ENCODE results near the gene FNDC11. TPM values are rescaled to one million over a fixed set of nuclear protein-coding genes. Genes with fewer than 3 reads are reported as not detected.

Gene FNDC11
- total and polyA plus RNA-seq, 2 of the 13 experiments (the other 11 are each of a cell fraction or from before 2014, with no cell fraction given), result 0.07 TPM; not detected in 1

DNA sequence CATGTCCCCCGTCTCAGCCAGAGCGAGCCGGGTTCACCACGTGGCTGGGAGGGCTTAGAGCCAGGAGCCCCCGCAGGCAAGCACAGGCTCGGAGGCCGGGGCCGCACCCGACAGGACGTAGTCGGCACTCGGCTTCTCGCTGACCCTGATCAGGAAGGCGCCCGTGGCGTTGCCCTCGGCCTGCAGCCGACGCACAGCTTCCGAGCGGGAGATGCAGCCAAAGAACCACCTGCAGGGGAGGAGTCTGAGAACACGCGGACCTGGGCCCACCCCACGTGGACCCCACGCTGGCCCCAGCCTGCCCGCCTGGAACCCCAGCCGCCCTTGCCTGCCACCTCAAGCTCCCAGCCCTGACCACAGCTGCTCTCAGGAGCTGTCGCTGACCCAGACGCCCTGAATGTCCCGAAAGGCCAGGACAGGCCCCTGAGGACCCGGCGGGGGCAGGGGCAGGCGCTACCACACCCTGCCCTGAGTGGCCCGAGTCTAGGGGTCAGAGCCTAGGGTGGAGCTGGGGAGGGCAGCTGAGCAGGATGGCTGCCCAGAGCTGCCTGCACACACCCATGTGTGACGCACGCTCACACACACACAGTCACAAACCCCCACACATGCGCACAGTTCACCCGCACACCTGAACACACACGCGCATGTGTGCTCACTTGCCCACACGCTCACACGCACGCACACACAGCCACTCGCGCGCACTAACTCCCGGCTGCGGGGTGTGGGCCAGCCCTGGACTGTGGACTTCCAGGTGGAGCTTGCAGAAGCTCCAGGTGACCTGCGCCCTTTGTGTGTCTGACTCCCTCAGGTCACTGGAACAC, 18.9 kb upstream of the FNDC11 start (continued):
- peak; percentile 69; the same call in 1 of the 2 replicates for TF ChIP-seq RXRA (CRISPR knock-in tag; IDR thresholded peaks at IDR 0.05)
- TF ChIP-seq ZFYVE20 (CRISPR knock-in tag; IDR thresholded peaks at IDR 0.05; ENCODE audit: borderline replicate concordance, low read depth), result no peak
- peak; percentile 51; the same call in 1 of the 2 replicates for TF ChIP-seq ARNTL (CRISPR knock-in tag; IDR thresholded peaks at IDR 0.05)
- TF ChIP-seq, protein P1, sequence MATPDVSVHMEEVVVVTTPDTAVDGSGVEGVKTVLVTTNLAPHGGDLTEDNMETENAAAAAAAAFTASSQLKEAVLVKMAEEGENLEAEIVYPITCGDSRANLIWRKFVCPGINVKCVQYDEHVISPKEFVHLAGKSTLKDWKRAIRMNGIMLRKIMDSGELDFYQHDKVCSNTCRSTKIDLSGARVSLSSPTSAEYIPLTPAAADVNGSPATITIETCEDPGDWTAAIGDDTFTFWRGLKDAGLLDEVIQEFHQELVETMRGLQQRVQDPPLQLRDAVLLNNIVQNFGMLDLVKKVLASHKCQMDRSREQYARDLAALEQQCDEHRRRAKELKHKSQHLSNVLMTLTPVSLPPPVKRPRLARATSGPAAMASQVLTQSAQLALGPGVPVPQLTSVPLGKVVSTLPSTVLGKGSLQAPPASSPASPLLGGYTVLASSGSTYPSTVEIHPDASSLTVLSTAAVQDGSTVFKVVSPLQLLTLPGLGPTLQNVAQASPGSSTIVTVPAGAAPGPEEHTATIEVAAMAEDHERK (CRISPR knock-in tag; IDR thresholded peaks at IDR 0.05; ENCODE audit: low read depth), result no peak
- TF ChIP-seq EZH2 (conservative IDR thresholded peaks at IDR 0.05; ENCODE audit: low read depth, low read length), result 0 out of 2 replicates have a peak, but pooled peaks have one; percentile 76
- TF ChIP-seq ZNF746 (CRISPR knock-in tag; IDR thresholded peaks at IDR 0.05), result 0 out of 2 replicates have a peak, but pooled peaks have one; percentile 42
- TF ChIP-seq ZNF782 (CRISPR knock-in tag; IDR thresholded peaks at IDR 0.05; ENCODE audit: borderline replicate concordance), result peak; percentile 25; the same call in 1 of the 2 replicates
- TF ChIP-seq ZNF598 (CRISPR knock-in tag; IDR thresholded peaks at IDR 0.05; ENCODE audit: borderline replicate concordance), result peak; percentile 70; the same call in 1 of the 2 replicates
- 0 out of 2 replicates have a peak, but pooled peaks have one; percentile 27 for TF ChIP-seq MXD4 (CRISPR knock-in tag; IDR thresholded peaks at IDR 0.05)
- peak; percentile 23; the same call in 1 of the 2 replicates for TF ChIP-seq HDAC2 (CRISPR knock-in tag; IDR thresholded peaks at IDR 0.05)
- TF ChIP-seq, protein P2, sequence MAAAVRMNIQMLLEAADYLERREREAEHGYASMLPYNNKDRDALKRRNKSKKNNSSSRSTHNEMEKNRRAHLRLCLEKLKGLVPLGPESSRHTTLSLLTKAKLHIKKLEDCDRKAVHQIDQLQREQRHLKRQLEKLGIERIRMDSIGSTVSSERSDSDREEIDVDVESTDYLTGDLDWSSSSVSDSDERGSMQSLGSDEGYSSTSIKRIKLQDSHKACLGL (CRISPR knock-in tag; IDR thresholded peaks at IDR 0.05), result peak; percentile 22; the same call in 1 of the 2 replicates
- no peak for TF ChIP-seq LCORL (IDR thresholded peaks at IDR 0.05)
- TF ChIP-seq LCORL (CRISPR knock-in tag; IDR thresholded peaks at IDR 0.05), result peak; percentile 74; the same call in 1 of the 2 replicates
- TF ChIP-seq ZNF687 (CRISPR knock-in tag; IDR thresholded peaks at IDR 0.05), result peak; percentile 84
- peak; percentile 70 for TF ChIP-seq ZNF547 (CRISPR knock-in tag; IDR thresholded peaks at IDR 0.05)
- 0 out of 2 replicates have a peak, but pooled peaks have one; percentile 28 for TF ChIP-seq SP2 (CRISPR knock-in tag; IDR thresholded peaks at IDR 0.05)
- no peak for TF ChIP-seq PCBP1 (IDR thresholded peaks at IDR 0.05; ENCODE audit: borderline replicate concordance, low read depth, low read length)
- 0 out of 2 replicates have a peak, but pooled peaks have one; percentile 20 for TF ChIP-seq DMAP1 (CRISPR knock-in tag; IDR thresholded peaks at IDR 0.05)
- peak; percentile 18 for TF ChIP-seq TEAD3 (CRISPR knock-in tag; optimal IDR thresholded peaks at IDR 0.05; ENCODE audit: borderline replicate concordance)
- TF ChIP-seq IRX3 (CRISPR knock-in tag; IDR thresholded peaks at IDR 0.05; ENCODE audit: borderline replicate concordance, low read depth), result no peak
- 0 out of 2 replicates have a peak, but pooled peaks have one; percentile 22 for TF ChIP-seq ZNF30 (CRISPR knock-in tag; IDR thresholded peaks at IDR 0.05)
- TF ChIP-seq ZSCAN25 (CRISPR knock-in tag; IDR thresholded peaks at IDR 0.05), result peak; percentile 67; the same call in 1 of the 2 replicates
- no peak for TF ChIP-seq AKAP8 (CRISPR knock-in tag; IDR thresholded peaks at IDR 0.05)

Data from HepG2 (cell line).